Chondrocyte (in vitro differentiated cells): ENCODE measurements around the gene CREBRF. TPM values are rescaled to one million over a fixed set of nuclear protein-coding genes. Genes with fewer than 3 reads are reported as not detected.
"Not testable (repeated sequence)": the region's sequence is repeated elsewhere in the genome, so short reads cannot be mapped to it uniquely, and the experiment has no call there.

ENCODE experiments used
- DNase-seq: peaks from one replicate; pipeline ENCODE4 v3.0.0; 2021; ENCODE audit warnings: mixed read lengths, low spot score
- H3K27ac Mint-ChIP-seq: one replicate; pipeline ENCODE4 v1.8.0; 2021; ENCODE audit warnings: mild to moderate bottlenecking, moderate library complexity, mixed read lengths; ENCODE audit not compliant: unreplicated experiment
- H3K27me3 Mint-ChIP-seq: 2 replicates; pipeline ENCODE4 v1.8.0; 2021; ENCODE audit warnings: low read depth, mixed read lengths
- H3K36me3 Mint-ChIP-seq: 2 replicates; pipeline ENCODE4 v1.8.0; 2021; ENCODE audit warnings: low read depth, mixed read lengths
- H3K4me1 Mint-ChIP-seq: 2 replicates; pipeline ENCODE4 v1.8.0; 2021; ENCODE audit warnings: low read depth, mild to moderate bottlenecking, mixed read lengths
- H3K4me3 Mint-ChIP-seq: one replicate; pipeline ENCODE4 v1.8.0; 2021; ENCODE audit warnings: mild to moderate bottlenecking, moderate library complexity, mixed read lengths; ENCODE audit not compliant: unreplicated experiment
- H3K9me3 Mint-ChIP-seq: 2 replicates; pipeline ENCODE4 v1.8.0; 2021; ENCODE audit warnings: low read depth, mixed read lengths
- CTCF ChIP-seq: fragments of 200-600 bp; sonication (generic); IDR thresholded peaks from 2 replicates; pipeline ENCODE4 v1.5.0; 2021; ENCODE audit warnings: antibody characterized with exemption, mild to moderate bottlenecking, moderate library complexity
- total RNA-seq: library from RNA; stranded (reverse); gene quantifications from 3 replicates; pipeline ENCODE4 v1.2.1, GENCODE V29; 2021

CREBRF gene
- total RNA-seq, 1 donor from 2014 or later = 14.7 TPM

GRCh38 chr5:173014671-173015070 lies 41.5 kb upstream of the CREBRF start:
- no peak for DNase-seq
- H3K36me3 Mint-ChIP-seq = no peaks in the 10 kb centered on the region
- no peak overlapping the region for H3K4me3 Mint-ChIP-seq
- H3K4me1 Mint-ChIP-seq = peaks cover 45% of the 10 kb centered on the region
- H3K27ac Mint-ChIP-seq = no peak overlapping the region
- H3K27me3 Mint-ChIP-seq = no peaks in the 10 kb centered on the region
- H3K9me3 Mint-ChIP-seq = no peaks in the 10 kb centered on the region
- TF ChIP-seq CTCF = no peak

- Mint-ChIP-seq H3K4me3 (no peak overlapping the region), H3K9me3 (no peaks in the 10 kb centered on the region), H3K27ac (peak overlapping the region; percentile 8), H3K27me3 (no peaks in the 10 kb centered on the region), H3K4me1 (peaks cover 40% of the 10 kb centered on the region), H3K36me3 (peaks cover 1% of the 10 kb centered on the region)
- TF ChIP-seq CTCF = no peak
- no peak for DNase-seq
Measured at GRCh38 chr5:173015192-173015591, 41.0 kb upstream of the CREBRF start.

GRCh38 chr5:173015598-173016455 lies 40.3 kb upstream of the CREBRF start:
- Mint-ChIP-seq H3K9me3 (no peaks in the 10 kb centered on the region), H3K27ac (peak overlapping the region; percentile 84), H3K27me3 (no peaks in the 10 kb centered on the region), H3K4me1 (peaks cover 35% of the 10 kb centered on the region), H3K4me3 (peak overlapping the region; percentile 28), H3K36me3 (peaks cover 6% of the 10 kb centered on the region)
- TF ChIP-seq CTCF = no peak
- no peak for DNase-seq

- Mint-ChIP-seq H3K9me3 (no peaks in the 10 kb centered on the region), H3K27ac (peak overlapping the region; percentile 84), H3K27me3 (no peaks in the 10 kb centered on the region), H3K4me1 (peaks cover 32% of the 10 kb centered on the region), H3K36me3 (peaks cover 14% of the 10 kb centered on the region), H3K4me3 (peak overlapping the region; percentile 28)
- TF ChIP-seq CTCF = no peak
- no peak for DNase-seq
Measured at GRCh38 chr5:173016598-173017046, 39.5 kb upstream of the CREBRF start.

- Mint-ChIP-seq H3K36me3 (peaks cover 14% of the 10 kb centered on the region), H3K27ac (peak overlapping the region; percentile 84), H3K4me1 (peaks cover 27% of the 10 kb centered on the region)
- not testable (repeated sequence) for H3K27me3 Mint-ChIP-seq, DNase-seq, H3K9me3 Mint-ChIP-seq, H3K4me3 Mint-ChIP-seq
Measured at GRCh38 chr5:173017087-173017486, 39.1 kb upstream of the CREBRF start.

- Mint-ChIP-seq H3K4me3 (no peak overlapping the region), H3K4me1 (peaks cover 26% of the 10 kb centered on the region), H3K36me3 (peaks cover 14% of the 10 kb centered on the region), H3K27me3 (no peaks in the 10 kb centered on the region), H3K9me3 (no peaks in the 10 kb centered on the region), H3K27ac (peak overlapping the region; percentile 5)
- no peak for DNase-seq
- no peak for TF ChIP-seq CTCF
Measured at GRCh38 chr5:173018358-173018757, 37.8 kb upstream of the CREBRF start.
